ENCODE results near the gene GDF7.

Gene GDF7

GRCh38 chr2:20668451-20668850, 1.5 kb downstream of the GDF7 start:
- Histone ChIP-seq H3K9me3 (ENCODE audit: control insufficient read depth, low read length) (no peaks in the 10 kb centered on the region), H3K36me3 (ENCODE audit: control insufficient read depth, insufficient read depth, low read length) (no peaks in the 10 kb centered on the region), H3K4me3 (ENCODE audit: low read length) (no peak overlapping the region), H3K9ac (ENCODE audit: low read length) (no peak overlapping the region), H3K4me1 (ENCODE audit: control insufficient read depth, insufficient read depth, low read length) (peaks cover 21% of the 10 kb centered on the region), H3K27me3 (ENCODE audit: control insufficient read depth, insufficient read depth, low read length) (peaks cover 94% of the 10 kb centered on the region)

- H3K4me3 ChIP-seq (ENCODE audit: low read length) = no peak overlapping the region
- no peaks in the 10 kb centered on the region for H3K9me3 ChIP-seq (ENCODE audit: control insufficient read depth, low read length)
- peaks cover 21% of the 10 kb centered on the region for H3K4me1 ChIP-seq (ENCODE audit: control insufficient read depth, insufficient read depth, low read length)
- peaks cover 94% of the 10 kb centered on the region for H3K27me3 ChIP-seq (ENCODE audit: control insufficient read depth, insufficient read depth, low read length)
- H3K36me3 ChIP-seq (ENCODE audit: control insufficient read depth, insufficient read depth, low read length) = no peaks in the 10 kb centered on the region
- no peak overlapping the region for H3K9ac ChIP-seq (ENCODE audit: low read length)
These were observed 2.0 kb downstream of the GDF7 start for GRCh38 chr2:20668871-20669475.

GRCh38 chr2:20669562-20670314, 2.8 kb downstream of the GDF7 start:
- Histone ChIP-seq H3K9ac (ENCODE audit: low read length) (no peak overlapping the region), H3K4me1 (ENCODE audit: control insufficient read depth, insufficient read depth, low read length) (peaks cover 21% of the 10 kb centered on the region), H3K36me3 (ENCODE audit: control insufficient read depth, insufficient read depth, low read length) (no peaks in the 10 kb centered on the region), H3K4me3 (ENCODE audit: low read length) (no peak overlapping the region), H3K27me3 (ENCODE audit: control insufficient read depth, insufficient read depth, low read length) (peaks cover 94% of the 10 kb centered on the region), H3K9me3 (ENCODE audit: control insufficient read depth, low read length) (no peaks in the 10 kb centered on the region)

- H3K9ac ChIP-seq (ENCODE audit: low read length) = no peak overlapping the region
- H3K27me3 ChIP-seq (ENCODE audit: control insufficient read depth, insufficient read depth, low read length) = peaks cover 91% of the 10 kb centered on the region
- no peaks in the 10 kb centered on the region for H3K9me3 ChIP-seq (ENCODE audit: control insufficient read depth, low read length)
- H3K4me3 ChIP-seq (ENCODE audit: low read length) = no peak overlapping the region
- no peaks in the 10 kb centered on the region for H3K36me3 ChIP-seq (ENCODE audit: control insufficient read depth, insufficient read depth, low read length)
- peaks cover 20% of the 10 kb centered on the region for H3K4me1 ChIP-seq (ENCODE audit: control insufficient read depth, insufficient read depth, low read length)
These were observed 3.5 kb downstream of the GDF7 start for GRCh38 chr2:20670315-20671035.

- Histone ChIP-seq H3K36me3 (ENCODE audit: control insufficient read depth, insufficient read depth, low read length) (no peaks in the 10 kb centered on the region), H3K9ac (ENCODE audit: low read length) (no peak overlapping the region), H3K9me3 (ENCODE audit: control insufficient read depth, low read length) (no peaks in the 10 kb centered on the region), H3K4me3 (ENCODE audit: low read length) (no peak overlapping the region), H3K4me1 (ENCODE audit: control insufficient read depth, insufficient read depth, low read length) (peaks cover 22% of the 10 kb centered on the region), H3K27me3 (ENCODE audit: control insufficient read depth, insufficient read depth, low read length) (peaks cover 84% of the 10 kb centered on the region)
These were observed 4.2 kb downstream of the GDF7 start for GRCh38 chr2:20671036-20671735.

- H3K27me3 ChIP-seq (ENCODE audit: control insufficient read depth, insufficient read depth, low read length) = peaks cover 79% of the 10 kb centered on the region
These were observed 4.8 kb downstream of the GDF7 start for GRCh38 chr2:20671736-20672080.

GRCh38 chr2:20672201-20672951, 5.4 kb downstream of the GDF7 start:
- H3K9ac ChIP-seq (ENCODE audit: low read length) = no peak overlapping the region
- no peaks in the 10 kb centered on the region for H3K36me3 ChIP-seq (ENCODE audit: control insufficient read depth, insufficient read depth, low read length)
- H3K4me3 ChIP-seq (ENCODE audit: low read length) = no peak overlapping the region
- peaks cover 19% of the 10 kb centered on the region for H3K4me1 ChIP-seq (ENCODE audit: control insufficient read depth, insufficient read depth, low read length)
- H3K27me3 ChIP-seq (ENCODE audit: control insufficient read depth, insufficient read depth, low read length) = peaks cover 77% of the 10 kb centered on the region
- H3K9me3 ChIP-seq (ENCODE audit: control insufficient read depth, low read length) = no peaks in the 10 kb centered on the region

More at GRCh38 chr2:20671736-20672080, 4.8 kb downstream of the GDF7 start:
- Histone ChIP-seq H3K36me3 (ENCODE audit: control insufficient read depth, insufficient read depth, low read length) (no peaks in the 10 kb centered on the region), H3K4me3 (ENCODE audit: low read length) (no peak overlapping the region), H3K9ac (ENCODE audit: low read length) (no peak overlapping the region), H3K4me1 (ENCODE audit: control insufficient read depth, insufficient read depth, low read length) (peaks cover 21% of the 10 kb centered on the region), H3K9me3 (ENCODE audit: control insufficient read depth, low read length) (no peaks in the 10 kb centered on the region)

- Histone ChIP-seq H3K4me1 (ENCODE audit: control insufficient read depth, insufficient read depth, low read length) (peaks cover 14% of the 10 kb centered on the region), H3K27me3 (ENCODE audit: control insufficient read depth, insufficient read depth, low read length) (peaks cover 63% of the 10 kb centered on the region), H3K9ac (ENCODE audit: low read length) (no peak overlapping the region), H3K36me3 (ENCODE audit: control insufficient read depth, insufficient read depth, low read length) (no peaks in the 10 kb centered on the region), H3K4me3 (ENCODE audit: low read length) (no peak overlapping the region), H3K9me3 (ENCODE audit: control insufficient read depth, low read length) (no peaks in the 10 kb centered on the region)
These were observed 6.9 kb downstream of the GDF7 start for GRCh38 chr2:20673686-20674308.

GRCh38 chr2:20674309-20674965, 7.5 kb downstream of the GDF7 start:
- Histone ChIP-seq H3K4me3 (ENCODE audit: low read length) (no peak overlapping the region), H3K27me3 (ENCODE audit: control insufficient read depth, insufficient read depth, low read length) (peaks cover 57% of the 10 kb centered on the region), H3K9ac (ENCODE audit: low read length) (no peak overlapping the region), H3K9me3 (ENCODE audit: control insufficient read depth, low read length) (no peaks in the 10 kb centered on the region), H3K4me1 (ENCODE audit: control insufficient read depth, insufficient read depth, low read length) (peaks cover 14% of the 10 kb centered on the region), H3K36me3 (ENCODE audit: control insufficient read depth, insufficient read depth, low read length) (no peaks in the 10 kb centered on the region)

GRCh38 chr2:20674974-20675679, 8.2 kb downstream of the GDF7 start:
- peaks cover 14% of the 10 kb centered on the region for H3K4me1 ChIP-seq (ENCODE audit: control insufficient read depth, insufficient read depth, low read length)
- H3K27me3 ChIP-seq (ENCODE audit: control insufficient read depth, insufficient read depth, low read length) = peaks cover 50% of the 10 kb centered on the region
- H3K9me3 ChIP-seq (ENCODE audit: control insufficient read depth, low read length) = no peaks in the 10 kb centered on the region
- no peak overlapping the region for H3K4me3 ChIP-seq (ENCODE audit: low read length)
- no peaks in the 10 kb centered on the region for H3K36me3 ChIP-seq (ENCODE audit: control insufficient read depth, insufficient read depth, low read length)
- no peak overlapping the region for H3K9ac ChIP-seq (ENCODE audit: low read length)
